OCI-LY7 (cell line): Measurements from ENCODE around the gene DNAJB7. TPM values are rescaled to one million over a fixed set of nuclear protein-coding genes. Genes with fewer than 3 reads are reported as not detected.

Experiments used
- BruUV-seq: library from RNA; stranded (reverse); fragments of 400-500 nt; replicated peaks from 2 replicates; lab custom pipeline; 2021; lab: Mats Ljungman, UMichigan
- CTCF ChIA-PET: fragments of 300-600 bp; sonication (Branson Sonifier 250); formaldehyde crosslinking; loops from one replicate; lab custom pipeline; 2022; ENCODE audit warnings: antibody characterized with exemption; ENCODE audit not compliant: unreplicated experiment; lab: Charles Lee
- POLR2A ChIA-PET: fragments of 300-600 bp; sonication (Branson Sonifier 250); formaldehyde crosslinking; loops from one replicate; lab custom pipeline; 2022; ENCODE audit warnings: antibody characterized with exemption; lab: Charles Lee
- DNase-seq: peaks from one replicate; pipeline ENCODE4 v3.0.0-alpha.2; 2015; ENCODE audit warnings: low spot score
- H2AFZ ChIP-seq: fragments of 200-600 bp; sonication (generic), shearing (Covaris generic); 2 replicates; pipeline ENCODE4 v1.6.1; 2014; ENCODE audit warnings: mild to moderate bottlenecking, antibody characterized with exemption, low read length, moderate library complexity
- H3K27ac ChIP-seq: fragments of 200-600 bp; sonication (generic); 2 replicates; pipeline ENCODE4 v1.5.1; 2014; ENCODE audit warnings: mixed run types, low read depth, mild to moderate bottlenecking, moderate library complexity, low read length, inconsistent platforms; ENCODE audit not compliant: poor library complexity, severe bottlenecking
- H3K36me3 ChIP-seq: fragments of 200-600 bp; sonication (generic); 2 replicates; pipeline ENCODE4 v1.6.1; 2014; ENCODE audit warnings: mild to moderate bottlenecking, antibody characterized with exemption, low read length, moderate library complexity, mixed read lengths; ENCODE audit not compliant: insufficient read depth
- H3K4me1 ChIP-seq: fragments of 200-600 bp; sonication (generic); 2 replicates; pipeline ENCODE4 v1.5.1; 2014; ENCODE audit warnings: mild to moderate bottlenecking, low read length; ENCODE audit not compliant: insufficient read depth, poor library complexity, severe bottlenecking
- H3K4me2 ChIP-seq: fragments of 200-600 bp; sonication (generic); 2 replicates; pipeline ENCODE4 v1.6.1; 2014; ENCODE audit warnings: mild to moderate bottlenecking, low read length
- H3K4me3 ChIP-seq: fragments of 200-600 bp; sonication (generic); 2 replicates; pipeline ENCODE4 v1.5.1; 2014; ENCODE audit warnings: mild to moderate bottlenecking, low read depth, low read length; ENCODE audit not compliant: poor library complexity, severe bottlenecking
- H3K79me2 ChIP-seq: fragments of 200-600 bp; sonication (generic); 2 replicates; pipeline ENCODE4 v1.6.1; 2016; ENCODE audit warnings: low read depth, mild to moderate bottlenecking, low read length, moderate library complexity, mixed read lengths; ENCODE audit not compliant: insufficient read depth
- H3K9me2 ChIP-seq: fragments of 200-600 bp; sonication (generic); 2 replicates; pipeline ENCODE4 v1.6.1; 2016; ENCODE audit warnings: mild to moderate bottlenecking, low read length, mixed read lengths; ENCODE audit not compliant: insufficient read depth
- H3K9me3 ChIP-seq: fragments of 200-600 bp; sonication (generic); 2 replicates; pipeline ENCODE4 v1.6.1; 2014; ENCODE audit warnings: mild to moderate bottlenecking, mixed run types, low read length, mixed read lengths
- H4K20me1 ChIP-seq: fragments of 200-600 bp; sonication (generic); 2 replicates; pipeline ENCODE4 v1.6.1; 2014; ENCODE audit warnings: mild to moderate bottlenecking, antibody characterized with exemption, low read length, moderate library complexity, mixed read lengths; ENCODE audit not compliant: insufficient read depth
- EZH2phosphoT487 ChIP-seq: fragments of 200-600 bp; sonication (generic); IDR thresholded peaks from 2 replicates; pipeline ENCODE4 v1.6.1; 2018; ENCODE audit warnings: low read depth, borderline replicate concordance, mild to moderate bottlenecking, mixed run types, antibody characterized with exemption, low read length, moderate library complexity, mixed read lengths
- intact Hi-C: fragments of 100-400 bp; cut with micrococcal nuclease; formaldehyde crosslinking; loops from one replicate; pipeline ENCODE4 v1.10.0; 2022; ENCODE audit not compliant: unreplicated experiment
- total RNA-seq, 2 experiments: library from RNA; depleted of rRNA in 1 of 2; stranded (reverse); fragments of >200 nt in 1 of 2; shearing (Covaris generic) in 1 of 2; gene quantifications; 2 replicates each; pipeline ENCODE4 v1.2.3, GENCODE V29; 2014 to 2022
- TF ChIP-seq, protein P1 (sequence below): fragments of 200-600 bp; sonication (generic); conservative IDR thresholded peaks from 2 replicates; pipeline ENCODE4 v1.5.1; 2014; ENCODE audit warnings: mild to moderate bottlenecking, antibody characterized with exemption, low read length, moderate library complexity, mixed read lengths

The DNAJB7 gene
- total RNA-seq, 2 experiments from 2014 or later, result not detected

DNA sequence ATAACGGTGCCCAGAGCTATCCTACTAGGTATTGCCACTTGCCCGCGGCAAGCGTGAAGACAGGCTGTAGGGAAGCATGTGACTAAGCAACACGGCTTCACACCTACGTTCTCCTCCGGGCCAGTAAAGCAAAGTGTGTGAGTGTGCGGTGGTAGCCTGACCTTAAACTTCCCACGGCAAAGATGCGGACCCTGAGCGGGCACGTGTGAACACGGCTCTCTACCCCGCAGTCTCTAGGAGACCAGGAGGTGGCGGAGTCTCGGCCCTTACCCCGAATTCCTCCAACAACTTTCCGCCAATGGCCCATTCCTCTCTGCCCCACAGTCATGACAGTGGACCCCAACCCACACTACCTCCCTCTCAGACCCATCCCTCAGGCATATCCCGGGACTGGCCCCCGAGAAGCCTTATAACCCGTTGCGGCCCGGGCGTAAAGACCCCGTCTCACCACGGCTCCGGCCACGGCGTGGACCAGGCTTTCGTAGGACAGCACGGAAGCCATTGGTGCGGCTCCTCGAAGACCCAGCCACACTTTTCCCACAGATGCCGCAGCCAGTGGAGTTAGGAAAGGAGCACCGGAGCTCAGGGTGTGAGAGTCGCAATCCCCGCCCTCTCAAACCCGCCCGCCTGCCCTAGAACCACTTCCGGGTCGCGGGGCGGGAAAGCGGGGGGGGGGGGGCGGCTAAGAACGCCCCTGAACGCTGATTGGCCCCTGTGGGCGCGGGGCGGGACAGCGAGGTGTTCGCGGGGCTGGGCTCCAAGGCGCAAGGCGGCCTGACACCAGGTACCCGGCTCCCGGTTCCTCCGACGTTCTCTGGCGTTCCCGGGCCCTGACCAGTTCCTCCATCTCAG lies 42.9 kb downstream of the DNAJB7 start, which contains the start of gene SLC25A17:
SLC25A17 (minus strand) TSS at position 600 of the 852 bp plus-strand sequence; CDS start at position 502, 98 bp downstream.
- Histone ChIP-seq H4K20me1 (no peaks in the 10 kb centered on the region), H3K9me2 (no peaks in the 10 kb centered on the region), H3K79me2 (peaks cover 47% of the 10 kb centered on the region), H2AFZ (peak within 1 kb of the TSS; percentile 98), H3K4me2 (peak within 1 kb of the TSS; percentile 96), H3K27ac (peak within 1 kb of the TSS; percentile 65), H3K36me3 (peaks cover 35% of the 10 kb centered on the region), H3K4me3 (peak within 1 kb of the TSS; percentile 96), H3K9me3 (no peaks in the 10 kb centered on the region), H3K4me1 (peaks cover 38% of the 10 kb centered on the region)
- DNase-seq, result peak; percentile 92
- ChIA-PET POLR2A (interaction anchor here (0.7 to 1.3 kb wide), 4 partner anchors 9 to 1670 kb away, joined by 3 to 6 read pairs (median 3); no protein-coding TSS in a partner anchor), CTCF (no interaction called here)
- intact Hi-C loops, result loop anchor here (2.0 kb wide), 1 partner anchor 38 kb away; the partner anchor contains the start of genes ST13 and XPNPEP3
- TF ChIP-seq EZH2phosphoT487, result no peak
- TF ChIP-seq, protein P1, sequence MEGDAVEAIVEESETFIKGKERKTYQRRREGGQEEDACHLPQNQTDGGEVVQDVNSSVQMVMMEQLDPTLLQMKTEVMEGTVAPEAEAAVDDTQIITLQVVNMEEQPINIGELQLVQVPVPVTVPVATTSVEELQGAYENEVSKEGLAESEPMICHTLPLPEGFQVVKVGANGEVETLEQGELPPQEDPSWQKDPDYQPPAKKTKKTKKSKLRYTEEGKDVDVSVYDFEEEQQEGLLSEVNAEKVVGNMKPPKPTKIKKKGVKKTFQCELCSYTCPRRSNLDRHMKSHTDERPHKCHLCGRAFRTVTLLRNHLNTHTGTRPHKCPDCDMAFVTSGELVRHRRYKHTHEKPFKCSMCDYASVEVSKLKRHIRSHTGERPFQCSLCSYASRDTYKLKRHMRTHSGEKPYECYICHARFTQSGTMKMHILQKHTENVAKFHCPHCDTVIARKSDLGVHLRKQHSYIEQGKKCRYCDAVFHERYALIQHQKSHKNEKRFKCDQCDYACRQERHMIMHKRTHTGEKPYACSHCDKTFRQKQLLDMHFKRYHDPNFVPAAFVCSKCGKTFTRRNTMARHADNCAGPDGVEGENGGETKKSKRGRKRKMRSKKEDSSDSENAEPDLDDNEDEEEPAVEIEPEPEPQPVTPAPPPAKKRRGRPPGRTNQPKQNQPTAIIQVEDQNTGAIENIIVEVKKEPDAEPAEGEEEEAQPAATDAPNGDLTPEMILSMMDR, result peak; percentile 65
- no TSS peak for BruUV-seq

DNA sequence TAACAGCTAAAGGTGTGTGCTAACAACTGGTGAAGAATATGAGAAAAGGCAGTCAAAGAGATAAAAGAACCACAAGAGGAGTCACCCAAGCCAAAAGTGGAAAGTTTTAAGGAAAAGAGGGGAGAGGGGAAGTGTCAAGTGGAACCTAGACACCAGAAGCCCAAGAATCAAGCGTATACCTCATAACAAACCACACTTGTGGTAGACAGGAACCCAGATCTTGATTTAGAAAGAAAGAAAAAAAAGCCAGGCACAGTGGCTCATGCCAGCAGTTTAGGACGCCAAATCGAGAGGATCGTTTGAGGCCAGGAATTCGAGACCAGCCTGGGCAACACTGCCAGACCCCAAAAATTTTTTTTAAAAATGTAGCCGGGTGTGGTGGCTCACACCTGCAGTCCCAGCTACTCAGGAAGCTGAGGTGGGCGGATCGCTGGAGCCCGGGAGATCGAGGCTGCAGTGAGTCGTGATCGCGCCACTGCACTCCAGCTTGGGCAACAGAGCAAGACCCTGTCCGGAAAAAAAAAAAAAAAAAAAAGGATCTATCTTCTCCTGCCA lies 43.6 kb downstream of the DNAJB7 start:
- intact Hi-C loops, result loop anchor here (2.0 kb wide), 1 partner anchor 39 kb away; the partner anchor contains the start of genes ST13 and XPNPEP3
- H3K4me2 ChIP-seq, result peak overlapping the region; percentile 93
- ChIA-PET POLR2A (interaction anchor here (0.6 to 1.3 kb wide), 5 partner anchors 9 to 1670 kb away, joined by 3 to 6 read pairs (median 3); no protein-coding TSS in a partner anchor), CTCF (no interaction called here)
- no peaks in the 10 kb centered on the region for H3K9me3 ChIP-seq
- H3K9me2 ChIP-seq, result no peaks in the 10 kb centered on the region
- H3K4me1 ChIP-seq, result peaks cover 34% of the 10 kb centered on the region
- DNase-seq, result no peak
- H3K79me2 ChIP-seq, result peaks cover 53% of the 10 kb centered on the region
- no peaks in the 10 kb centered on the region for H4K20me1 ChIP-seq
- TF ChIP-seq, protein P1, result no peak
- TF ChIP-seq EZH2phosphoT487, result no peak
- peak overlapping the region; percentile 86; the same call in 1 of the 2 replicates for H2AFZ ChIP-seq
- H3K27ac ChIP-seq, result peak overlapping the region; percentile 65
- peaks cover 35% of the 10 kb centered on the region for H3K36me3 ChIP-seq
- peak overlapping the region; percentile 96 for H3K4me3 ChIP-seq
- BruUV-seq, result TSS peak; percentile 58
